22Rv1 (cell line): Measurements from ENCODE around the gene C6orf118.

Experiments used
- CTCF ChIP-seq: fragments of 450-650 bp; IDR thresholded peaks from 2 replicates; pipeline ENCODE4 v1.5.1; 2017; ENCODE audit warnings: mild to moderate bottlenecking
- ZFX ChIP-seq: fragments of 450-650 bp; IDR thresholded peaks from 2 replicates; pipeline ENCODE4 v1.6.1; 2017; ENCODE audit warnings: antibody characterized with exemption, borderline replicate concordance

- no peak for TF ChIP-seq CTCF
- no peak for TF ChIP-seq ZFX
Measured at GRCh38 chr6:165301372-165302246, 7.8 kb downstream of the C6orf118 start.
